Mucosa of descending colon (tissue), 3 donors: ENCODE measurements around the gene RAB40A. TPM values are rescaled to one million over a fixed set of nuclear protein-coding genes. Genes with fewer than 3 reads are reported as not detected.

ENCODE experiments used
- ATAC-seq: fragments of 200-7000 bp; cut with Tn5 transposase; one replicate; pipeline ENCODE4 v1.9.1; 2020; ENCODE audit warnings: mild to moderate bottlenecking, moderate library complexity
- DNase-seq, 3 donors: peaks; one replicate each; pipeline ENCODE4 v3.0.0-alpha.2; 2020
- H3K36me3 ChIP-seq: fragments of 200-600 bp; one replicate; pipeline ENCODE4 v1.8.0; 2021; ENCODE audit warnings: low read depth, mild to moderate bottlenecking
- H3K4me1 ChIP-seq: fragments of 200-600 bp; one replicate; pipeline ENCODE4 v1.8.0; 2021; ENCODE audit warnings: low read depth, mild to moderate bottlenecking
- H3K4me3 ChIP-seq: fragments of 200-600 bp; one replicate; pipeline ENCODE4 v1.8.0; 2021; ENCODE audit warnings: mild to moderate bottlenecking
- H3K9me3 ChIP-seq: fragments of 200-600 bp; one replicate; pipeline ENCODE4 v1.8.0; 2021; ENCODE audit warnings: mild to moderate bottlenecking
- CTCF ChIP-seq: fragments of 200-600 bp; IDR thresholded peaks from one replicate; pipeline ENCODE4 v1.8.0; 2022; ENCODE audit warnings: antibody characterized with exemption, mild to moderate bottlenecking
- intact Hi-C, 2 donors: fragments of 100-400 bp; cut with DNase I in 1 of 2; cut with micrococcal nuclease in 1 of 2; formaldehyde crosslinking; loops; one replicate each; pipeline versions ENCODE4 v1.11.0 to v1.11.1; 2022; cut with DNase I, micrococcal nuclease
- total RNA-seq, 3 donors: library from RNA; stranded (reverse); fragmentation: NEBNext Ultra II Directional in 2 of 3; extraction: Animal tissue kit (Norgen Biotek cat#: 25700) in 2 of 3; gene quantifications; one replicate each; pipeline versions ENCODE4 v1.2.1 to v1.2.4, GENCODE V29; 2021 to 2023
- donor health status: DM: no; HTN: no; CAD: no; lungs with moderate emphysema.
- donor health status: DM: no; HTN: no; CAD: no.
- donor health status: DM: no; HTN: yes; CAD: no.

RAB40A gene
- total RNA-seq, 3 donors from 2014 or later = 0.17 to 0.28 TPM; not detected in 1

- ATAC-seq (no peak), DNase-seq (no peak)
- Histone ChIP-seq H3K4me3 (no peak overlapping the region), H3K9me3 (no peaks in the 10 kb centered on the region), H3K36me3 (no peaks in the 10 kb centered on the region), H3K4me1 (no peaks in the 10 kb centered on the region)
- TF ChIP-seq CTCF = no peak
- intact Hi-C loops = no loop called here
Measured at GRCh38 chrX:103540145-103540544, 20.9 kb upstream of the RAB40A start.

GRCh38 chrX:103539695-103540094 is 20.4 kb upstream of the RAB40A start:
- no peak for TF ChIP-seq CTCF
- Histone ChIP-seq H3K36me3 (no peaks in the 10 kb centered on the region), H3K4me3 (no peak overlapping the region), H3K4me1 (no peaks in the 10 kb centered on the region), H3K9me3 (no peaks in the 10 kb centered on the region)
- ATAC-seq (no peak), DNase-seq (no peak)
- intact Hi-C loops = no loop called here

GRCh38 chrX:103538728-103539127 is 19.4 kb upstream of the RAB40A start:
- no peak overlapping the region for H3K4me3 ChIP-seq
- intact Hi-C loops = no loop called here
- H3K4me1 ChIP-seq = no peaks in the 10 kb centered on the region
- no peaks in the 10 kb centered on the region for H3K9me3 ChIP-seq
- no peak for DNase-seq
- no peak for TF ChIP-seq CTCF
- no peaks in the 10 kb centered on the region for H3K36me3 ChIP-seq
- no peak for ATAC-seq

- Histone ChIP-seq H3K9me3 (no peaks in the 10 kb centered on the region), H3K4me3 (no peak overlapping the region), H3K4me1 (no peaks in the 10 kb centered on the region), H3K36me3 (no peaks in the 10 kb centered on the region)
- DNase-seq (no peak), ATAC-seq (no peak)
- TF ChIP-seq CTCF = no peak
- intact Hi-C loops = no loop called here
Measured at GRCh38 chrX:103537871-103538387, 18.6 kb upstream of the RAB40A start.

GRCh38 chrX:103536732-103537131 is 17.4 kb upstream of the RAB40A start:
- intact Hi-C loops = no loop called here
- H3K4me3 ChIP-seq = no peak overlapping the region
- no peaks in the 10 kb centered on the region for H3K36me3 ChIP-seq
- no peaks in the 10 kb centered on the region for H3K4me1 ChIP-seq
- DNase-seq (no peak), ATAC-seq (no peak)
- no peak for TF ChIP-seq CTCF
- H3K9me3 ChIP-seq = no peaks in the 10 kb centered on the region

GRCh38 chrX:103536071-103536470 is 16.8 kb upstream of the RAB40A start:
- no peaks in the 10 kb centered on the region for H3K36me3 ChIP-seq
- H3K9me3 ChIP-seq = no peaks in the 10 kb centered on the region
- no peak overlapping the region for H3K4me3 ChIP-seq
- no peak for TF ChIP-seq CTCF
- no peak for DNase-seq
- H3K4me1 ChIP-seq = no peaks in the 10 kb centered on the region
- peak; percentile 25 for ATAC-seq
- intact Hi-C loops = no loop called here
